SKM-1 (cell line): Measurements from ENCODE around the gene LIMS1.
"Not testable (repeated sequence)": the region's sequence is repeated elsewhere in the genome, so short reads cannot be mapped to it uniquely, and the experiment has no call there.

Experiments
- DNase-seq: peaks from one replicate; lab custom pipeline; 2025; ENCODE audit not compliant: unreplicated experiment; lab: John Stamatoyannopoulos, UW

Gene LIMS1

DNA sequence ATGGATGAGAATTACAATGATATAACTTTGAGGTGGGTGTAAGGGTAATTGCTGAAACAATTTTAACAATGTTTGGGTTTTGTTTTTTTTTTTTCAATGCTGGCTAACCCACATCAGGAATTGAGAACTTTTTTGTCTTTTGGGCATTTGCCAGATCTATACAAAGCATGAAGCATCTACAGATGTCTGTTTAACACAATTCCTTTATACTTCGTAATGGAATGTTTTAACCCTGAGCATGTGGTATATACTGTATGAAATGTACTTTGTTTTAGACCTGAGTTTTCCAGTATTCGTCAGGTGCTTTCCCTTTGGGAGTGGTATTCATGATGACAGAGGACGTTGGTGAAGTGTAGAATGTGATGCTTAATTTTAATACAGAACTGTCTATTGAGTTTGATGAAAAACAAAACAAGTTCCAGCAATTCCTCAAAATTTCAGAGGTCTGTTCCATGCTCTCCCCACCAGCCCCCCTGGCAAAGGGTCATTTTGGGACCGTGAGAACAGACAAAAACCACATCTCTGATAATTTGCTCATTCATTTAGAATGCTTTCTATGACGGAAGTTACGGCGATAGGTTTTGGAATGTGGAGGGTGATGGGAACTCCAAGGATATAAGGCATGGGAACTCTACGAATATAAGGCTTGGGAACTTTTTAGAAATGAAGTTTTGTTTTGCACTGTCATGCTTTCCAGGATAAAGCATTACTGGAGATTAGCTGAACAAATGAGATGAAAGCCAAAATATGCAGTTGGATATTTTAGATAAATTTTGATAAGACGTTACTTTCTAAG lies 14.1 kb downstream of the LIMS1 start:
- DNase-seq, result no peak

DNA sequence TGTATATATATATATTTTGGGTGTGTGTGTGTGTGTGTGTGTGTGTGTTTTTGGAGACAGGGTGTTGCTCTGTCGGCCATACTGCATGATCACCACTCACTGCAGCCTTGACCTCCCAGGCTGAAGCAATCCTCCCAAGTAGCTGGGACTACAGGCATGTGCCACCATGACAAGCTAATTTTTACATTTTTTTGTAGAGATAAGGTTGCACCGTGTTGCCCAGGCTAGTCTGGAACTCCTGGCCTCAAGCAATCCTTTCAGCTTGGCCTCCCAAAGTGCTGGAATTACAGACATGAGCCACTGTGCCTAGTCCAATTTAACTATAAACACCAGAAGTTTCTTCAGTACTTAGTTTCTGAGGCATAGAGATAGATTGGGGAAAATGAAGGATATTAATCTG lies 18.3 kb downstream of the LIMS1 start:
- DNase-seq, result no peak

DNA sequence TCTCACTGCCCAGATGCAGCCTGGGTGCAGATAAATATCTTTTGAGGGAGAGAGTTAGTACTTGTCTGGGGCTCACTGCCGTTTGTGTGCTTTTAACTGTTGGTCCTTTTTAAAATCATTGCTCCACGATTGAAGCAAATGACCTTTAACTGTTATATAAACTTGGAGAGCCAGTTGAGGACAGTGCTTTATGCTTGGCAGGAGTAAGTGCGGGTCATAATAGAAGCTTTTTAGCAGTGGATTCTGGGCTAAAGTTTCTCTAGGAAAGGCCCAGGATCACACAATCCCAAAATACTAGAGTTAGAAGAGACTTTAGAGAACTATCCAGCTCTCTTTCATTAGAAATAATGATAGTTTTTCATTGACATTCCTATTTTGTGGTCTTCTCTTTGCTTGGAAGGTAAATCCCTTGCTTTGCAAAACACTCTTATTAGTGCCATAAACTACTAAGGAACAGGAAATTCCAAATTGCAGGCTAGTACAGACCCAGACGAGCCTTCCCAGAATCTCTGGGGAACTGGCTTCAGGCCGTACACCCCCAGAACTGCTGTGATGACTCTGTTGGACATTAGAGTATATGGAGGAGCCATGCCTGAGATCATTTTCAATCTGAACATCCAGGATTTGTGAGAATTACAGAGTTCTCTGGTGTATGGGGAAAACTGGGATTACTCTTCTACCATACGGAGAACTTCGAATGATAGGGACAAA lies 19.1 kb downstream of the LIMS1 start:
- DNase-seq, result no peak

DNA sequence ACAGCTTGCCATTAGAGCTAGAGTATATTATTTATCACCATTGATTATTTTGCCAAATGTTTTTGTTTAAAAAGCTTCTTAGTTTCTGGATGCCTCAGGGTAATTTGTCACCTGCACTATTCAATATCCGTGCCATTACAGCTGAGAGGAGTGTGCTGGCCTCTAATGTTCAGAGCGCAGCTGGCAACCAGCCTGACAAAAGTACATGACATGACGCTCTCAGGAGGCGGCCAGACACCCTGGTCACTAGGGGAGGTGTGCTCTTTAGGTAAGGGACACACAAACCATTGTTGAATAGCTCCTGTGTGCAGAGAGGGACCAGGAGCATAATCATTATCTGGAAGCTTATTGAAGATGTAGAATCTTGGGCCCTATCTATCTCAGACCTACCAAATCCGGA lies 20.3 kb downstream of the LIMS1 start:
- no peak for DNase-seq

DNA sequence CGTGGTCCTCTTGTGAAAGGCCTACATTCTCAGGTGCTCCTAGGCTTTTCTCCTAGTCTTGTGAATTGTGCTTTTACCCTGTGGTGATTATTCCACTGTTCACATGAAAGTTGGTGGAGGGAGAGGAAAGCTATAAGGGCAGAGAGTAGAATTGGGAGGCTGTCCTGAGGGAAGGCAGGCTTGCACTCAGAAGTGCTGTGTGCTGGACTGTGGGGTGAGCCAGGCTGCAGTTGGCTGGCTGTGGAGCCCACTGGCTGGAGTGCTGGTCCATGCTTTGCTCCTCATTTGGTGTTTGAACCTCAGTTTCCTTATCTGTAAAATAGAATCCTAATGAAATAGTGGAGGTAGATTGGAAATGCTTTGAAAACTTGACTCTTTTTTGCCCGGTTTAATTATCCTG lies 21.3 kb downstream of the LIMS1 start:
- no peak for DNase-seq

DNA sequence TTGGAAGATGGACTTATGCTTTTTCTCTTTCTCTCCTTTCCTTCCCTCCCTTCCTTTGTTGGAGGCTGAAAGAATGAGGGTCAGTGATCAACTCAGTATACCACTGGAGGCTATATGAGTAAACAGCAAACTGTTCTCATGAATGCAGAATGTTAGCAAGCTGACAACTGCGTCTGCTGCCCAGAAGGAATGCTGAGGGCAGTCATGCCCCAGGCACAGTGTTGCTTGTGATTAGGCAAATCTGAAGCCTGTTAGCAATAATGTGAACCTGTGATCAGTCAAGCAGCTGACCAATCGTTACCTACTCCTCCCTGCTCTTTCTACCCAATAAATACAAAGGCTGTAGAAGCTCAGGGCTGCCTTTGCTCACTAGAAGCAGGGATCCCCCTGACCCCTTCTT lies 22.3 kb downstream of the LIMS1 start:
- not testable (repeated sequence) for DNase-seq

DNA sequence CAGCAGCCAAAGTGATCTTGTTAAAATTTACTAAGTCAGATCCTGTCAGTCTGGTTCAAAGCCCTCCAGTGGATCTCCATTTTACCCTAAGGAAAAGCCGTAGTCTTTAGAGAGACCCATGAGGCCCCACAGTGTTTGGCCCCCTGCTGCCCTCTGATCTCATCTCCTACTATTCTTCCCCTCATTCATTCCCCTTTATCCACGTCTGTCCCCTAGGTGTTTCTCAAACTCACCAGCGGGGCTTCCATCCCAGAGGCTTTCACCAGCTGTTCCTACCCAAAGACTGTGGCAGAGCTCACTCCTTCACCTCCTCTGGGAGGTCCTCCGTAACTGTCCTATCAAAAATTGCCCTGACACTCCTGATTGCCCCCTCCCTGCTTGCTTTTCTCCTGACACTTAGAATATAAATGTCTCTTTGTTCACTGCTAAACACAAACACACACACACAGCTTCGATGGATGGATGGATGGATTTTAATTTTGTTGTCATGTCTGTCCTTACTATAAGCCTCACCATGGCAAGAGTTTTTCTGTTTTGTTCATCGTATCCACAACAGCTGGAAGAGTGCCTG lies 26.1 kb downstream of the LIMS1 start:
- no peak for DNase-seq

DNA sequence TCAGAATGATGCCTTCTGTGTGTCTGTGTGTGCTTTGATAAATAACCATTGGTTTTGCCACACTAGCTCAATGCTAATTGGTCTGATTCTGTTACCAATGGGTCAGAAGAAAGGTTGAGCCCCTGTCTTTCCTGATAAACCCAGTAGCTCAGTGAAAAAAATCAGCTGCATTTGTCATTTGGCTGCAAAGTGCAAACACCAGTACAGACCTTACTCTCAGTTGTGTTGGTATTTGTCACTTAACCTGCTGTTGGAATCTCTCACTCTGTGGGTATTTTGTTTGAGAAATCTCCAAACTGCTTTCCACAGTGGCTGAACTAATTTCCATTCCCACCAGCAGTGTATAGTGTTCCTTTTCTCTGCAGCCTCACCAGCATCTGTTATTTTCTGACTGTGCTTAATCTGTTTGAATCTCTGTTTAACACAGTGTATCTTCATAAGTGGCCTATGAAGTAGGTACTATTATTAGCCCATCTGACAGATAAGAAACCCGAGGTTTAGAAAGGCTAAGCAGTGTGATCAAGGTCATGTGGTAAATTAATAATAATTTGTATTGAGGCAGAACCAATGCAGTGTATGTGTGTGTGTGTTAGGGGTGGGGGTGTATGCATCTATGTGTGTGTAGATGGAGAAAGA lies 26.7 kb downstream of the LIMS1 start:
- no peak for DNase-seq

DNA sequence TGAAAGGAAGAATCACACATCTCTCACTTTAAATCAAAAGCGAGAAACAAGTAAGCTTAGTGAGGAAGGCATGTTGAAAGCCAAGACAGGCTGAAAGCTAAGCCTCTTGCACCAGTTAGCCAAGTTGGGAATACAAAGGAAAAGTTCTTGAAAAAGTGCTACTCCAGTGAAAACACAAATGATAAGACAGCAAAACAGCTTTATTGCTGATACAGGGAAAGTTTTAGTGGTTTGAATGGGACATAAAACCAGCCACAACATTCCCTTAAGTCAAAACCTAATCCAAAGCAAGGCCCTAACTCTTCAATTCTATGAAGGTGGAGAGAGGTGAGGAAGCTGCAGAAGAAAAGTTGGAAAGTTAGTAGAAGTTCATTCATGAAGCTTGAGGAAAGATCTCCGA lies 28.0 kb downstream of the LIMS1 start:
- no peak for DNase-seq

DNA sequence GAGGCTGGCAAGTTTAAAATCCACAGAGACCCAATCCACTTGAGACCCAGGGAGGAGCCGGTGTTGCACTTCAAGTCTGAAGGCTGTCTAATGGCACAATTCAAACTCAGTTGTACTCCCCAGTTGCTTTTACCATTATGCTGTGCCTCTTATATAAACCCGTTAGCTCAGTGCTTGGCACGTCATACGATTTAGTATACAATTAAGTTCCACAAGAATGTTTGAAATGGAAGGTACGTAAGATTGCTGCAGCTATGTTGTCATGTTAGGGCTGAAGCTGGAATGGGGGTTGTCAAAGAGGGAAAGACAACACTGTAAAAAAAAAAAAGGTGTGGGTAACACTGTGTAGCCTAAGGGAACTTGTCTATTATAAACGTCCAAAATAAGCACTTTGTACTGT lies 30.2 kb downstream of the LIMS1 start:
- no peak for DNase-seq

DNA sequence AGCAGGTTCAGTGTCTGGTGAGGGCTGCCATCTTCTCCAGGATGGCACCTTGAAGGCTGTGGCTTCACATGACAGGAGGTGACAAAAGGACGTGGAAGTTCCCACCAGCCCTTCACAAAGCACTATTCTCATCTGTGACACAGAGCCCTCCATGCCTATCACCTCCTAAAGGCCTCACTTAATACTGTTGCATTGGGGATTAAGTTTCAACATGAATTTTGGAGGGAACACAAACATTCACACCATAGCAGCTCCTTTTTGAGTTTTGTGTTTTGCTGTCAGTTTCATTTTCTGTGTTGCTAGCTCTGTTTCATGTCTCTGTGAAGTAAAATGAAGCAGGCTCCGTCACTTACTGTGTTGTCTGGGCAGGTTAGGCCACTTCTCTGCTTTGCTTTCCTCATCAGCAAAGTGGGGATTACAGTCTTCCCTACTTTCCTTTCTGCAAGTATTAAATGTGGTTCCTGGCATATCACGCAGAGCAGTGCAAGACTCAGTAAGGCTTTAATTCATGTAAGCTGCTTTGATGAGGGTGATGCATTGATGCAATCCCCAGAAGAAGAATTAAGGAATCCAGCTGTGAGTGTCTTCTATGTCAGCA lies 31.6 kb downstream of the LIMS1 start:
- DNase-seq, result no peak

DNA sequence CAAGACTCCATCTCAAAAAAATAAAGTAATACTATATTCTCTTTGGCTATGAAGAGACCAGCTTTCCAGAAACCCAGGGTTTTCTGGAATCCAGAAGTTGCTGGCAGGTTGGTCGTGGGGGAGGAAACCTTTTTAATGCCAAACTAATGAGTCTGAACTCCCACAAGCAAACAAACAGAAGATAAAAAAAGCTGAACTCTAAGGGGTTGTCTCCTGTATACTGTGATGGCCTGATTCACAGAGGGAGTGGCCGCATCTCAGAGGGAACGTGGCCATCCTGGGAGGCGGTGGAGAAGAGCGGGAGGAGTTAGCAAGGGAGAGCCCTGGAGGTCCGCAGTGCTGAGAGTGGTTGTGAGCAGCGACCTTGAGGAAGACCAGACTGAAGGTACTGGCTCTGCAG lies 36.1 kb downstream of the LIMS1 start:
- DNase-seq, result no peak

DNA sequence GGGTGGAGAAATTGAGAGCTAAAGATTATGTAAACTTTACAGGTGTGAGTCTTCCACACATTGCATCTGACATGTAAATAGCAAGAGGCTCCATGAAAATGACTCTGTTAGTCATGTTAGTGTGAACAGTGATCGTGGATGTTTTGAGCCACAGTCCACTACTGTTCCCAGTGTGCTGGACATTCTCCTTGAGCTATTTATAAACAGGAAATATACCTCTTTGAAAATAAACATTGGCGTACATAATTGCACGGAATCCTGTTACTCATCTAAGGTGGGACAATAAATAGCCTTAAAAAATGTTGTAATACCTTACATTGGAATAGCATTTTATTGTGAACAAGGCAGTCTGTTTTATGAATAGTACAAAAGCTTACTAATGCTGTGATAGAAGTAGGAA lies 37.0 kb downstream of the LIMS1 start:
- DNase-seq, result no peak

DNA sequence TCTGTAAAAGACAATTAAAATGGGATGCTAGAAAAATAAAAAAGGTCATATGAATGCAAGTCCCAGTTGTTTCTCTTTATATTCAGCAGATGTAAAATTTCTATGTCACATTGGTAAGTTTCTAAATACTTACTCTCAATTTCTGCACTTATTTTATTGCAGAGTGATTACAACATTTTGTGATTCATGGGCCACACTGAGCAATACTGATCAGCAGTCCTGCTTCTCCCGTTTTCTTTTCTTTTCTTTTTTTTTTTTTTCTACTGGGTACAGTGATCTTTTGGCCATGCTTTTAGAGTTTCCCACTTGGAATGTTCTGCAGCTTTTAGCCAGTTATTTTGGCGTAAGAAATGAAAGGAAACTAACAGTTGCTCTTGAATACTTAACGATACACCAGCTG lies 38.8 kb downstream of the LIMS1 start:
- DNase-seq, result no peak

DNA sequence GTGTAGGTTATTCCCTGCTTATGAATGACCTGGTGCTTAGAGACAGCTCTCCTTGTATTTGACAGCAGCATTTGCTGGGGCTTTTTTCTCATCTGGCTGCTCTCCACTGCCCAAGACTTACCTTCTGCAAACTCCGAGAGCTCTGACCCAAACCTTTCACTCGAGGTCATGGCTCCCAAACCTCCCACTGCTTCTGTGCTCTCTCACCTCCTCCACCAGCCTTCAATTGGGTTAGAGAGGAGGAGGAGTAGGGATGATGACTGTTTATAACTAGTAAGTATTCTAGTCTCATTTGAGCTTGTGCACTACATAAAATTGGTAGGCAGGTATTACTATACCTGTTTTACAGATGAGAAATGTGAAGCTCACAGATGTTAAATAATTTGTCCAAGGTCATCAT lies 40.1 kb downstream of the LIMS1 start:
- no peak for DNase-seq

DNA sequence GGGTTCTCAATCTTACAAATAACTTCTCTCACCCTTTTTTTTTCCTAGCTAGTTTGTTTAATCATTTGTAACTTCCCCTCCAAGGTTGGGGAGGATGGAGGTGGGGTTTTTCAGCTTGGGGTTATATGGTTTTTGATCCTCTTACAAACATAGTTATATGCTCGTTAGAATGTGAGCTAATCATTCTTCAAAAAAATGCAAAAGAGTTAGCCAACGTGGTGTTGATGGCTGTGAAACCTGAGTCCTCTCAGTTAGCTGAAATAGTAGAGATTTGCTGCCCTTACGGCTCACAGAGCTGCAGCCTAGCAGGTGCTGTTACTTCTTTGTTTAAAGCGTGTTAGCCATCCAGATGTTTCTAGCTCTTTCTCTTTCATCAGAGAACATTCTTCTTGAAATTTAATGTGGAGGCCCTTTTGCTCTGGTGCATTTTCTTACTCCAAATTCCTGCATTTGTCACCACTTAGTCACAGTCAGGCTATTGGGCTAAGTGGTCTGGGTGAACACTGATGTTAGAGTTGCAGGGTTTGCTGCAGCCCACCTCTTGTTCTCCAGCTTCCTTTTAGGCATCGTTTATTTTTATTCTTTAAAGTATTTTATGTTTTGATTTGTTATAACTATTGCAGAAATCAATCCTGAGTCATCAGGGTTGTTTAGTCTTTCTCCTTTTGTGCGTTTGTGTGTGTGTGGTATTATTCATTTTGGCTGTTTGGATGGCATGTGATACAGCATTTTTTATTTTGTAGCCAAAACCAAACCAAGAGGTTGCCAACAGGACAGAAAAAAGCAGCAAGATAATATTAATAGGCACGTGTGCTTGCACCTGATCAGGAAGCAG lies 41.1 kb downstream of the LIMS1 start:
- no peak for DNase-seq

DNA sequence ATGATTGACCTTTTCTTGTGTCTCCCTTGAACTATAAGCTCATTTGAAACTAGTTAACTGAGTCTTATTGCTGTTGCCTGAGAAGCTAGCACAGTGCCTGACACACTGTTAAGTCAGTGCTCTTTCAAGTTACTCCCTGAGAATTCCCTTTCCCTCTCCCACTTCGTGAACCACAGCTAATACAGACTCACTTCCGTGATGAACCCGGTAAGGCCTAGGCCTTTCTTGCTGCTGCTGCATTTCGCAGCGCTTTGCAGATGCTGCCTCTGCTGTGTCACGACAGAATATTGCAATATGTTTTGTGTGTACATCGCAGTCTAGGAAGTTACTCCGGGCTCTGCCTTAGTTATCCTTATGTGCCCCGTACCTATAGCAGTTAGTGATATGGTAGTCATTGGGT lies 42.8 kb downstream of the LIMS1 start:
- DNase-seq, result no peak

DNA sequence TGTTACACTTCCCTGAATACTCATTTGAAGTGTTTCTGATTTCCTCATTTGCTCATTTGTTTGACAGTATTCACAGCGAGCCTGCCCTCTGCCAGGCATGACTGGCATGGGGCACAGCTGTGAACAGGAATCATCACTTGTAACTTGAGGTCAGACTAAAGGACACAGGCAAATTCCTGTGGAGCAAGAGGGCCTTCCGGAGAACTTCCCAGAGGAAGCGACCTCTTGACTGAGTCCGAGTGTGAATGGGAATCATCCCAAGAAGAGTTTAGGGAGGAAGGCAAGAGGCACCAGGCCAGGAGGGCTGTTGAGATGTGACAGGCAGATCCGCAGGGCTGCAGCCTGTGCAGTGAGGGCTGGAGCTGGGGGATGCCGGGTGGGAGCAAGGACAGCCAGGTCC lies 45.4 kb downstream of the LIMS1 start:
- DNase-seq, result no peak

DNA sequence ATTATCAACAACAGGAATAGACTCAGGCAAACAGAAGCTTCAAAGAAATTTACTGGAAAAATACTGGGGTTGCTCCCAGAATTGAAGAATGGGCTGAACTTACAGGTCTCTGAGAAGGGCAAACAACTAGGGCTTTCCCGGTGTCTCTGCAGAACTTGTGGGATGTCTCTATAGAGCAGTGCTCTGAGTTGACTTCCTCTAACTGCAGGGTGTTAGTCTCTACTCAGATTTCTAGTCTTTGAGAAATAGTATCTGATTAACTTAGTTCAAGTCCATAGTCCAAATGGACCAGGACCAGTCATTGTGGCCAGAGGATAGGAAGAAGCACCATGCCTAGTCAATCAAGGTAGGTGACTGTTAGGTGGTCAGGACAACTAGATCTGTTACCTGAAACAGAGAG lies 45.8 kb downstream of the LIMS1 start:
- DNase-seq, result no peak

DNA sequence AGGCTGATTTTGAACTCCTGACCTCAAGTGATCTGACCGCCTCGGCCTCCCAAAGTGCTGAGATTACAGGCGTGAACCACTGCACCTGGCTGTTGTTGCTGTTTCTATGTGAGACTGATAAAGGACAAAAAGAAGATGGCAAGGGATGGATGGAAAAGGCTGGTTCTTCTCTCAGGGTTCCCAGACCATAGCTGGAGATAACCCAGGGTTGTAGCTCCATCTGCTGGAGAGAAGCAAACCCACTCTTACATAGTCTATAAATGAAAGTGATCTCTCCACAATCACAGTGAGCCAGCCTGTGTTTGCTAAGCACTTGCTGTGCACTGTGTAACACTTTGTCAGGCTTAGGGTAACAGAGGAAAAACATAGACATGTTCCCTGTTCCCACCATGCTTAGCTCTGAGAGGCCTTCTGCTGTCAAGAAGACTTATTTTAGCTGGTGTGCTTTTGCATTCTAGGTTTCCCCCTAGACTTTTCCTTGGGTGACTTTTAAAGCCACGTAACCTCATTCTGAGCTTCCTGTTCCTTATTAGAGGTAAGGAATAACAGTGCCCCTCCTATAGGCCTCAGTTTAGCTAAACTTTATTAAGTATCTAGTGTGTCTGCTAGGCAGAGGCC lies 49.7 kb downstream of the LIMS1 start:
- peak; percentile 43 for DNase-seq
